GM12872 (cell line): ENCODE data around the gene PIM3.

Source experiments
- TF ChIP-seq, protein P1 (sequence below): IDR thresholded peaks from 3 replicates; pipeline ENCODE4 v1.5.1; 2011; ENCODE audit warnings: low read depth, mild to moderate bottlenecking, low read length, moderate library complexity; ENCODE audit not compliant: insufficient read depth

Gene PIM3

DNA sequence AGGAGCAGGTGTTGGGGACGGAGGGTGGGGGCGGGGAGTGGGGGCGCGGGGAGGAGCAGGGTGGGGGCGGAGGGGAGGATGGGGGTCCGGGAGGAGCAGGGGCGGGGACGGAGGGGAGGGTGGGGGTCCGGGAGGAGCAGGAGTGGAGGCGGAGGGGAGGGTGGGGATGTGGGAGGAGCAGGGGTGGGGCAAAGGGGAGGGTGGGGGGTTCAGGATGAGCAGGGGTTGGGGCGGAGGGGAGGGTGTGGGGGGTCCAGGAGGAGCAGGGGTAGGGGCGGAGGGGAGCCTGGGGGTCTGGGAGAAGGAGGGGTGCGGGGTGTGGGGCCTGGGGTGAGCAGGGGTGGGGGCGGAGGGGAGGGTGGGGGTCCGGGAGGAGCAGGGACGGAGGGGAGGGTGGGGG, 25.0 kb upstream of the PIM3 start:
- TF ChIP-seq, protein P1, sequence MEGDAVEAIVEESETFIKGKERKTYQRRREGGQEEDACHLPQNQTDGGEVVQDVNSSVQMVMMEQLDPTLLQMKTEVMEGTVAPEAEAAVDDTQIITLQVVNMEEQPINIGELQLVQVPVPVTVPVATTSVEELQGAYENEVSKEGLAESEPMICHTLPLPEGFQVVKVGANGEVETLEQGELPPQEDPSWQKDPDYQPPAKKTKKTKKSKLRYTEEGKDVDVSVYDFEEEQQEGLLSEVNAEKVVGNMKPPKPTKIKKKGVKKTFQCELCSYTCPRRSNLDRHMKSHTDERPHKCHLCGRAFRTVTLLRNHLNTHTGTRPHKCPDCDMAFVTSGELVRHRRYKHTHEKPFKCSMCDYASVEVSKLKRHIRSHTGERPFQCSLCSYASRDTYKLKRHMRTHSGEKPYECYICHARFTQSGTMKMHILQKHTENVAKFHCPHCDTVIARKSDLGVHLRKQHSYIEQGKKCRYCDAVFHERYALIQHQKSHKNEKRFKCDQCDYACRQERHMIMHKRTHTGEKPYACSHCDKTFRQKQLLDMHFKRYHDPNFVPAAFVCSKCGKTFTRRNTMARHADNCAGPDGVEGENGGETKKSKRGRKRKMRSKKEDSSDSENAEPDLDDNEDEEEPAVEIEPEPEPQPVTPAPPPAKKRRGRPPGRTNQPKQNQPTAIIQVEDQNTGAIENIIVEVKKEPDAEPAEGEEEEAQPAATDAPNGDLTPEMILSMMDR: no peak

DNA sequence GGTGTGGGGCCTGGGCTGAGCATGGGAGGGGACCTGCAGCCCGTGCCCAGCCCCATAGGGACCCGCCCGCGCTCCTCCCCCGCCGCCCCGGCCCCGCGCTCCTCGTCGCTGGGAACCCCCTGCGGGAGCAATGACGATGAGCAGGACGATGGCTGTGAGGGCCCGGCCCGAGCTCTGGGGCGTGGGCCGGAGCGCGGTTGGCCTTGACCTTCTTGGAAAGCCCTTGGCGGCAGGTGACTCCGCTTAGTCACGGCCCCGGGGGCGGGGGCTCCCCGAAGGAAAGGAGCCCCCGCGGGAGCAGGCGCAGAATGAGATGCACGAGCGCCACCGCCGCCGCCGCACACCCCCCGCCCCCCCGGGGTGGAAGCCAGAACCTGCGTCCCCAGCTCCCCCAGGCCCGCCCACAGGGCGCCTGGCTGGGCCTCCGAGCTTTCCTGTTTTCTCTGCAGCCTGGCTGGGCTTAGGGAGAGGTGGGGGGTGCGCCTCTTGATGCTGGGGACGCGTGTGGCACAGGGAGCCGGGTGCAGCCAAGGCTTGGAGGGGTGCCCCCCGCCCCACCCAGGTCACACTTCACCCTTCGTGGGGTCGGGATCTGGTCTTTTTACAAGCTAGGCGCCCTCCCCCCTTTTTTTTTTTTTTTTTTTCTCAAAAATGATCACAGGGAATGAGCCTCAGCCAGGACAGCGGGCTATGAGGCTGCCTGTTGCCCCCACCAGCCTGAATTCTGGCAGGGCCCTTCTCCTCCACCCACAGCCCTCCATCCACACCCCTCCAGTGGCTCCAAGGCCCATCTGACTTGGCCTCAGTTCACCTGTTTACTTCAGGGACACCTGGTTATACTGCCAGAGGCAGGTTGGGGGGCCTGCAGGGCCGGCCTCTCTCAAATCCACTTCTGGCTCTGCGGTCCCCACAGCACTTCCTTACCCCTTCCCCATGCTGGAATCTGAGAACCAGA, 24.3 kb upstream of the PIM3 start:
- TF ChIP-seq, protein P1: no peak

DNA sequence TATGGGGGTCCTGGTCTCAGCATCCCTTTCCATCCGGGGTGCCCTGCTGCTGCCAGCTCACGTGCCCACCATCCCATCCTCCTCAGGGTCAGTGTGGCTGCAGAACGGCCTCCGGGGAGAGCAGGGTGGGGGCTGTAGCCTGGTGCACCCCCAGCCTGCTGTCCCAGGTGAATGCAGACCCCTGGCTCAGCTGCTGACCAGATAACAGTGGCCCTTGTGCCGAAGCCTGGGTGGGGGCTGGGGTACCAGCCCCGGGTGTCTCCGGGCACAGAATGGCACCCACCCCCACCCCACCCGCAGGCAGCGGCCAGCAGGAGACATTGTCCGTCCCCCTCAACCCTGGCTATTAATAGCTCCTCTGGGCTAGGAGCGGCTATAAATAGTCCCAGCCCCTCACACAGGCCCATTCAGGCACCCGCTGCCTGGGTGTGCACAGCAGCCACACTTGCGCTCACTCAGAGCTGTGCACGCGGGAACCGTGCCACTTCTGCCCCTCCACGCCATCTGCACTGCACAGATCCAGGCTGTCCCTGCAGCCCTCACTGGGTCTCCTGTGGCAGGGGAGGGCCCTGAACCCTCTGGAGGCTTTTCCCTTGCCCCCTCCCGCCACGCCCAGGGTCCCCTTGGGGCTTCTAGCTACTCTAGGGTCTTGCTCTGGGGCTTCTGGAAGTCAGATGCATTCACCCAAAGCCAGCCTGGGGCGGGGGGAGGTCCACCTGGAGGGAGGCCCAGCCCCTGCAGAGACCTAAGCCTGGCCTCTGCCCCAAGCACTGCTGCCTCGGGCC, 23.4 kb upstream of the PIM3 start:
- TF ChIP-seq, protein P1: no peak

DNA sequence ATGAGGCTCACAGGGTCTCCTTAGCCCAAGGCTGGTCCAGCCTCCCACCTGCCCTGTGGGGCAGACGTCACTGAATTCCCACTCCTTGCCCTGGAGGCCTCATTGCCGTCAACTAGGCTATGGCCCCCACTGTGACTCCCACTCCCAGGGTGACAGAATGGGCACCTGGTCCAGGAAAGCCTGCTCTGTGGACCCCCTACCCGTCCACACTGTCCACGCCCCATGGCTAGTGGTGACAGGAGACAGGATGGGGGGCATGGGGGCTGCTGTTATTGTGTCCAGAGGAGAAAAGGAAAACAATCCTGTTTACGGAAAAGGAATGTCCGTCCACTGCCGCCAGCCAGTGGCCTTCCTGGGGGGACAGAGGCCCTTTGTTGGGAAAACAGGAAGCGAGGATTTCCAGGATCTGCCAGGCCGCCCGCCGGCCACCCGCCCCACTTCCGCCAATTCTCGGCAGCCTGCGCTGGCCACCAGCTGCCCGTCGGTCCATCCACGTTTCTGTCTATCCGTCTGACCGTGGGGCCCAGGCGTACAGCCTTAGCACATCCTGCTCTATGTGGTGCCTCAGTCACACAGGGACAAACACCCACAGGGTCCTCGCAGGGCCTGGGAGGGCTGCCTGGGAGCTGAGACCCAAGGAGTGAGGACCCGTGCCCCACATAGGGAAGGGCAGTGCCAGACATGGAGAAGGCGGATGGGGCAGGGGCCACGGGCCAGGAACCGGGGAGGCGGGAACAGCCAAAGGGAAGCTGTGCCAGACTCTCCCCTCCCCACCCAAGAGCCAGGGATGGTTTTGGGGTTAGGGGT, 22.6 kb upstream of the PIM3 start:
- TF ChIP-seq, protein P1: no peak

DNA sequence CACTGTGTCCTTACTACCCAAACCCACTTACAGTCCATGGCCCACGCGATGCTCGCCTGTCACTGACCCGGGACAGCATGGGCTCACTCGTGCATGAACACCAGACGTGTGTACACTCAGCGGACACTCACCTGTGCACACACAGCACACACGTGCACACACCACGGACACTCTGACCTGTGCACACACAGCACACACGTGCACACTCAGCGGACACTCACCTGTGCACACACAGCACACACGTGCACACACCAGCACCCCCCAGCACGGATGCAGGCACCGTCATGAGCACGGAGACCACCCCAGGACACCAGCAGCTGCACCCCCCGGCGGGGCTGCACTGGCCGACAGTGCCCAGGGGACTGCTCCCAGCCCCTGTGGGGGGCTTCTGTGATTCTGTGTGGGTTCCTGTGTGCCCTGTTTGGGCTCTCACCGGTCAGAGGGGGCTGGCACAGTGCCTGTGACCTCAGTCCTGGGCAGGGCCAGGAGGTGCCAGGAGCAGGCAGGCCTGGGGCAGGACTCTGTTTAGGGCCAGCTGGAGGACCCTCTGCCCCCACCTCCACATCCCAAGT, 21.9 kb upstream of the PIM3 start:
- TF ChIP-seq, protein P1: no peak

DNA sequence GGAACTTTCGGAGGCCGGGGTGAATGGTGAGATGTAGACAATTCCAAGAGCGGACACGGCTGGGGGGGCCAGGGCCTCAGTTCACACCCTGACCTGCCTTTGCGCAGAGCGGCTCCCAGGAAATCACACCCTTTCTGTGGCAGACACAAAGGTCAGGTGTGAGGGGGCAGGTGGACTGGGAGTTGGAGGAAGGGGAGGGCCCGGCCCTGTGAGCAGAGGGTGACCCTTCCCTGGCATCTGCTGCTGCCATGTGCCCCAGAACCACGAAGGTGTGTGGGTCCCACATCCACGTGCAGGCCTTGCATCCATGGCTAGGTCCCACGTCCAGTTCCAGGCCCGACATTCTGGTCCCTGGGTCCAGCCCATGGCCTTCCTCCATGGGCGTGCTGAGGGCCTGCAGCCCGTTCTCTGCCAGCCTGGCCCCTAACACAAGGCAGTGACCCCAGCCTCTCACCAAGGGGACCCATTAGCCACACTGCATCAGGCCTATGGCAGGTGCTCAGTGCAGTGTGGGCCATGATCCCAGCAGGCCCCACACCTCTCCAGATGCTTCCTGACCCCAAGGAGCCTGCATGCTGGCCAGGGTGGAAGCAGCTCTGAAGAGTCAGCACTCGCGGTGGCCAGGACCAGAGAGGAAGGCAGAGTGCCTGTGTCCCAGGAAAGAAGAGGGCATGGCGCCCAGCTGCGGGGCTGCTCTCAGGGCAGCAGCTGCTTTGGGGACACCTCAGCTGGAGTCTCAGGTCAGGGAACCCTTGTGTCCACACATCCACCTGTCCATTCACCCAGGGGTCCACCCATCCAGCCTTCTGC, 18.9 kb upstream of the PIM3 start:
- TF ChIP-seq, protein P1: no peak
